GM13977 (cell line): ENCODE measurements around the gene GALNT8.

Source experiments
- DNase-seq: peaks from one replicate; pipeline ENCODE4 v3.0.0; 2012; ENCODE audit warnings: low spot score
- in situ Hi-C: fragments of 300-500 bp; cut with MboI; formaldehyde crosslinking; loops from one replicate; pipeline ENCODE4 v1.12.0; 2022; ENCODE audit warnings: low sequenced_read_pairs, low pct_unique_long_range_greater_than_20kb, mixed read lengths, inconsistent platforms; ENCODE audit not compliant: unreplicated experiment
- TF ChIP-seq, protein P1 (sequence below): IDR thresholded peaks from 2 replicates; pipeline ENCODE4 v1.5.1; 2012; ENCODE audit warnings: mild to moderate bottlenecking, control low read depth; ENCODE audit not compliant: insufficient read depth; ENCODE audit errors: extremely low read depth, missing control alignments

GALNT8 gene

DNA sequence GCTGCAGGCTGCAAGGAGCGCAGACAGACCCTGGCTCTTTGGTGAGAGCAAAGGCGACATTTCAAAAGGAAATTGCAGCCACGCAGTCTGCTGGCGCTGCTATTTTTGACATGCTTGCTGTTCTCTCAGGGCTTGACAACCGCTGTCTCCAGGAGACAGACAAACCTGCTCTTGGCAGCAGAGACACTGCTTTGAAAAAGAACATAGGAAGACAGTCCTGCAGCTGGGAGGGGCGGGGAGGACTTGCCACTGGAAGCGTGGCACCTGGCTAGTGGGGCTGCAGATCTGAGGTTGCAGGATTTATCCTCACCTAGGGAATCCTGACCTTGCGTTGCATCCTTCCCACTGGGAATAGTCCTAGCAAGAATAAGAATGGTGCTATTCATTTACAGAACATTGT is 97.7 kb downstream of the GALNT8 start:
- no peak for DNase-seq
- TF ChIP-seq, protein P1, sequence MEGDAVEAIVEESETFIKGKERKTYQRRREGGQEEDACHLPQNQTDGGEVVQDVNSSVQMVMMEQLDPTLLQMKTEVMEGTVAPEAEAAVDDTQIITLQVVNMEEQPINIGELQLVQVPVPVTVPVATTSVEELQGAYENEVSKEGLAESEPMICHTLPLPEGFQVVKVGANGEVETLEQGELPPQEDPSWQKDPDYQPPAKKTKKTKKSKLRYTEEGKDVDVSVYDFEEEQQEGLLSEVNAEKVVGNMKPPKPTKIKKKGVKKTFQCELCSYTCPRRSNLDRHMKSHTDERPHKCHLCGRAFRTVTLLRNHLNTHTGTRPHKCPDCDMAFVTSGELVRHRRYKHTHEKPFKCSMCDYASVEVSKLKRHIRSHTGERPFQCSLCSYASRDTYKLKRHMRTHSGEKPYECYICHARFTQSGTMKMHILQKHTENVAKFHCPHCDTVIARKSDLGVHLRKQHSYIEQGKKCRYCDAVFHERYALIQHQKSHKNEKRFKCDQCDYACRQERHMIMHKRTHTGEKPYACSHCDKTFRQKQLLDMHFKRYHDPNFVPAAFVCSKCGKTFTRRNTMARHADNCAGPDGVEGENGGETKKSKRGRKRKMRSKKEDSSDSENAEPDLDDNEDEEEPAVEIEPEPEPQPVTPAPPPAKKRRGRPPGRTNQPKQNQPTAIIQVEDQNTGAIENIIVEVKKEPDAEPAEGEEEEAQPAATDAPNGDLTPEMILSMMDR = no peak
- in situ Hi-C loops = no loop called here

DNA sequence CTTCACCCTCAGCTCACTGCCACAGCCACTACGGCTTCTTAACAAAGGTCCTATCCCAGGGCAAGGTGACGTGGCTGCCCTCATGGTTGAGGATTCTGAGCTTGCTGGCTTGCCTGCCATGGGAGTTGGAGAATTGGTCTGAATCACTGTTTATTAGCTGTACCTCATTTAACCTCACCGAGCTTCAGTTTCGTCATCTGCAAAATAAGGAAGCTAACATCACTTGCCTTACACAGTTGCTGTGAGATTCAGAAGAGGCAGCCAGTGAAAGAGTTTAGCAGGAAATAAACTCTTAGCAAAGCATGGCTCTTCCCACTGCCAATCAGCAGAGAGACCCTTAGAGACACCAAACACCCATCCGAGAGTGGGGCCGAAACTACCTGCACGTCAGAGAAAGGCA is 99.5 kb downstream of the GALNT8 start:
- DNase-seq = peak; percentile 64
- TF ChIP-seq, protein P1 = no peak
- in situ Hi-C loops = no loop called here

DNA sequence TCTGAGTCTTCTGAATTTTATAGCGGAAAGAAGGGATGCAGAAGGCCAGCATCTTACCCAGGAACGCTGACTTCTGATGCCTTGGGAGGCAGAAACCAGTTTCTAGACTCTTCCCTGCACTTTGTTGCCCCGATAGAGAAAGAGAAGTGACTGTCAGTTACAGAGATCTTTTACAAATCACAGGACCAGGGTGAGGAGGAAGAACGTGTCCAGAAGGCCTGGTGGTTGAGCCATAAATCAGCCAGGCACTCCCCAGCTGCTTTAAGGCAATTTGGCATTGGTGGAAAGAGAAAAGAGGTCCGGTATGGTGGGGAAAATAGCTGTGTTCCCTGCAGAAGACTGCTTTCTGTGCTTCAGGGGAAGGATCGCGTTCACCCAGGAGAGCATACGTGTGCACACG is 100.8 kb downstream of the GALNT8 start:
- TF ChIP-seq, protein P1 = no peak
- no peak for DNase-seq
- in situ Hi-C loops = no loop called here
